GM12878 (cell line): ENCODE results near the gene EHF. TPM values are rescaled to one million over a fixed set of nuclear protein-coding genes. Genes with fewer than 3 reads are reported as not detected.

Source experiments
- ATAC-seq: fragments of 200-7000 bp; cut with Tn5 transposase; 3 replicates; pipeline ENCODE4 v1.9.1; 2020; ENCODE audit warnings: mild to moderate bottlenecking, moderate library complexity
- BruUV-seq: library from RNA; stranded (reverse); fragments of 400-500 nt; replicated peaks from 2 replicates; lab custom pipeline; 2021; lab: Mats Ljungman, UMichigan
- CTCF ChIA-PET: fragments of 300-600 bp; sonication (Branson Sonifier 250); formaldehyde crosslinking; extraction: SDS; loops from one replicate; lab custom pipeline; 2021; ENCODE audit warnings: inconsistent platforms; lab: Yijun Ruan, JAX
- POLR2A ChIA-PET: fragments of 350-600 bp; formaldehyde crosslinking; extraction: SDS; loops from one replicate; lab custom pipeline; 2021; ENCODE audit warnings: inconsistent platforms; lab: Charles Lee
- RAD21 ChIA-PET: fragments of 300-600 bp; sonication (Branson Sonifier 250); formaldehyde crosslinking; loops from one replicate; lab custom pipeline; 2023; ENCODE audit warnings: antibody characterized with exemption; ENCODE audit not compliant: unreplicated experiment; lab: Charles Lee
- SMC1A ChIA-PET: fragments of 300-600 bp; sonication (Branson Sonifier 250); formaldehyde crosslinking; loops from one replicate; lab custom pipeline; 2023; ENCODE audit not compliant: unreplicated experiment, uncharacterized antibody; lab: Charles Lee
- DNase-seq: peaks from one replicate; pipeline ENCODE4 v3.0.0-alpha.2; 2011; ENCODE audit warnings: low read depth, low spot score
- FAIRE-seq: peaks from 3 replicates; lab custom pipeline; 2011; peaks lifted over from hg19 to GRCh38; lab: Jason Lieb, UNC
- H2AFZ ChIP-seq: 2 replicates; pipeline ENCODE4 v1.6.0; 2011; ENCODE audit warnings: low read depth, low read length, control low read depth; ENCODE audit not compliant: control insufficient read depth
- H3K27ac ChIP-seq: 2 replicates; pipeline ENCODE4 v1.5.1; 2011; ENCODE audit warnings: control low read depth; ENCODE audit not compliant: control insufficient read depth, insufficient read depth
- H3K27me3 ChIP-seq, 2 experiments: replicated peaks in 1 of 2; 2 replicates each; pipeline versions ENCODE4 v1.6.0 to v1.6.1; 2011; ENCODE audit warnings: low read length in 1 of 2; ENCODE audit not compliant: control insufficient read depth in 2 of 2, insufficient read depth in 2 of 2
- H3K36me3 ChIP-seq, 2 experiments: 2 replicates each; pipeline ENCODE4 v1.5.1; 2011; ENCODE audit warnings: low read length in 1 of 2; ENCODE audit not compliant: control insufficient read depth in 2 of 2, insufficient read depth in 2 of 2
- H3K4me1 ChIP-seq: 2 replicates; pipeline ENCODE4 v1.6.1; 2011; ENCODE audit warnings: mild to moderate bottlenecking, low read length, moderate library complexity, mixed read lengths; ENCODE audit not compliant: control insufficient read depth, insufficient read depth
- H3K4me2 ChIP-seq: 2 replicates; pipeline ENCODE4 v1.6.0; 2011; ENCODE audit warnings: control low read depth; ENCODE audit not compliant: control insufficient read depth, insufficient read depth
- H3K4me3 ChIP-seq: fragments of 200-600 bp; sonication (generic); 2 replicates; pipeline ENCODE4 v1.5.1; 2016
- H3K79me2 ChIP-seq: 2 replicates; pipeline ENCODE4 v1.6.0; 2011; ENCODE audit warnings: low read length; ENCODE audit not compliant: control insufficient read depth, insufficient read depth
- H3K9ac ChIP-seq: 2 replicates; pipeline ENCODE4 v1.8.0; 2011; ENCODE audit warnings: low read length, control low read depth, mixed read lengths; ENCODE audit not compliant: control insufficient read depth, insufficient read depth
- H3K9me3 ChIP-seq: replicated peaks from 3 replicates; pipeline ENCODE4 v1.5.1; 2011; ENCODE audit warnings: mild to moderate bottlenecking, low read length; ENCODE audit not compliant: control insufficient read depth, insufficient read depth
- H4K20me1 ChIP-seq: 2 replicates; pipeline ENCODE4 v1.6.0; 2011; ENCODE audit not compliant: control insufficient read depth, insufficient read depth
- CHD2 ChIP-seq: IDR thresholded peaks from 2 replicates; pipeline ENCODE4 v1.6.1; 2011; ENCODE audit warnings: low read depth, low read length, improper control_type of control experiment, borderline replicate concordance
- NKRF ChIP-seq: fragments of 450-650 bp; conservative IDR thresholded peaks from 2 replicates; pipeline ENCODE4 v1.6.1; 2017; ENCODE audit warnings: mild to moderate bottlenecking, moderate library complexity
- SKIL ChIP-seq: fragments of 450-650 bp; IDR thresholded peaks from 2 replicates; pipeline ENCODE4 v1.6.1; 2017; ENCODE audit warnings: mild to moderate bottlenecking, low read depth, inconsistent platforms; ENCODE audit not compliant: poor library complexity, severe bottlenecking
- USF1 ChIP-seq: IDR thresholded peaks from 2 replicates; pipeline ENCODE4 v1.6.1; 2011; ENCODE audit warnings: borderline replicate concordance, low read depth, mild to moderate bottlenecking, moderate library complexity, mixed read lengths, low read length; ENCODE audit not compliant: insufficient read depth; ENCODE audit errors: extremely low read length
- YBX1 ChIP-seq: fragments of 450-650 bp; IDR thresholded peaks from 2 replicates; pipeline ENCODE4 v1.6.1; 2016; ENCODE audit warnings: antibody characterized with exemption
- ZNF274 ChIP-seq: IDR thresholded peaks from one replicate; pipeline ENCODE4 v1.8.0; 2011; ENCODE audit not compliant: insufficient read length, insufficient read depth
- WGBS: methylation state at CpG from one replicate; pipeline ENCODE4 v1.1.6; 2016; ENCODE audit warnings: low lambda C conversion rate; ENCODE audit not compliant: insufficient replicate concordance, insufficient coverage; ENCODE audit errors: missing lambda C conversion rate; 5-methylcytosine and 5-hydroxymethylcytosine counted together
- in situ Hi-C: fragments of 300-500 bp; cut with MboI; formaldehyde crosslinking; loops from 9 replicates; pipeline ENCODE4 v1.14.3; 2018; ENCODE audit warnings: mixed read lengths
- intact Hi-C: fragments of 100-400 bp; cut with micrococcal nuclease; formaldehyde crosslinking; loops from one replicate; pipeline ENCODE4 v1.14.2; 2022; ENCODE audit not compliant: unreplicated experiment
- polyA plus RNA-seq, 11 experiments: library from polyadenylated mRNA; depleted of rRNA in 4 of 11; unstranded in 6 of 11; stranded (reverse) in 5 of 11; fragments of >200 nt; fragmentation: Nextera tagmentation in 4 of 11; fragmentation: Illumina TruSeq in 1 of 11; extraction: Ambion mirVana in 4 of 11; extraction: Trizol in 1 of 11; gene quantifications; 1 replicate in 1 of 11; 2 replicates in 10 of 11; pipeline versions ENCODE4 v1.2.1 to v1.2.3, GENCODE V29; 2011 to 2016; ENCODE audit warnings: inconsistent platforms in 2 of 11, missing spikeins in 2 of 11, low read depth in 1 of 11
- total RNA-seq, 4 experiments: library from RNA; depleted of rRNA in 3 of 4; stranded (reverse); fragments of >200 nt in 3 of 4; fragmentation: Illumina TruSeq in 1 of 4; extraction: Trizol in 1 of 4; gene quantifications; 2 replicates each; pipeline versions ENCODE4 v1.2.1 to v1.2.3, GENCODE V29; 2013 to 2021
- TF ChIP-seq, protein P1 (sequence below): fragments of 450-650 bp; IDR thresholded peaks from 2 replicates; pipeline ENCODE4 v1.6.1; 2014; ENCODE audit warnings: mild to moderate bottlenecking

Gene EHF
- total and polyA plus RNA-seq, 10 of the 15 experiments (the other 5 are each of a cell fraction or from before 2014, with no cell fraction given), result 0.04 to 0.33 (median 0.06) TPM; not detected in 6

DNA sequence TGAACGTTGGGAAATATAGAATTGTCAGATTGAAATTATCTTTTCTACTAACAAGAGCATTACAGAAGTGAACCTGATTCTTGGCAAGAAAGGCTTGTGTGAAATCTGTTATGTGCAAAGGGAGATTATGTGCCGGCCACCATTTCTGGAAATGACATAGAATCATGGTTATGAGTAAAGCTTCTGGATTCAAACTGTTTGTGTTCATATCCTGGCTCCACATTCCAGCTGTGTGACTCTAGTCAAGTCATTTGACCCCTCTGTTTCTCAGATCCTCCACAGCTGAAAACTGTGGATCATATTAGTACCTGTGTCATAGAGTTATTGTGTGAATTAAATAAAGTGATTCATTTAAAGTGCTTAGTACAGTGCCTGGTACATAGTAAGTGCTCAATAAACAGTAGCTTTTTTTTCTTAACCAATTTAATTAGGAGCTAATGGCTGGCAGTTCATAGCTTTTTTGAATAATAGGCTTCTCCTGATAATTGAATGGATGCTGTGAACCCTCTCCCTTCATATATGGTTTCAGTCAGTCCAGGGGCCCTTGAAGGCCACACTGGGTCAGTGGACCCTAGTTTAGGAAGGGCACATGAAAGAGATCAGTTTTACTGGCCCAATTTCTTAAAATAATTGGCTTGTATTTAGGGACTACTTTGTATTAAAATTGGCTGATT is 34.6 kb downstream of the EHF start:
- FAIRE-seq (no peak), DNase-seq (no peak), ATAC-seq (no peak)
- no peak overlapping the region for H3K27ac ChIP-seq
- intact Hi-C loops, result no loop called here
- no peak for TF ChIP-seq USF1
- TF ChIP-seq ZNF274, result no peak
- TF ChIP-seq, protein P1, sequence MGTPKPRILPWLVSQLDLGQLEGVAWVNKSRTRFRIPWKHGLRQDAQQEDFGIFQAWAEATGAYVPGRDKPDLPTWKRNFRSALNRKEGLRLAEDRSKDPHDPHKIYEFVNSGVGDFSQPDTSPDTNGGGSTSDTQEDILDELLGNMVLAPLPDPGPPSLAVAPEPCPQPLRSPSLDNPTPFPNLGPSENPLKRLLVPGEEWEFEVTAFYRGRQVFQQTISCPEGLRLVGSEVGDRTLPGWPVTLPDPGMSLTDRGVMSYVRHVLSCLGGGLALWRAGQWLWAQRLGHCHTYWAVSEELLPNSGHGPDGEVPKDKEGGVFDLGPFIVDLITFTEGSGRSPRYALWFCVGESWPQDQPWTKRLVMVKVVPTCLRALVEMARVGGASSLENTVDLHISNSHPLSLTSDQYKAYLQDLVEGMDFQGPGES, result no peak
- no peak for TF ChIP-seq NKRF
- TF ChIP-seq YBX1, result no peak
- TF ChIP-seq SKIL, result no peak
- TF ChIP-seq CHD2, result no peak
- no peaks in the 10 kb centered on the region for H4K20me1 ChIP-seq
- BruUV-seq, result no TSS peak
- WGBS, result 68% methylated on average over 2 of the region's 2 CpGs
- CTCF ChIA-PET, result no interaction called here
- H2AFZ ChIP-seq, result no peak overlapping the region
- H3K9me3 ChIP-seq, result no peaks in the 10 kb centered on the region; the same call in 1 of the 3 replicates
- no peak overlapping the region for H3K9ac ChIP-seq
- POLR2A ChIA-PET, result no interaction called here
- no peaks in the 10 kb centered on the region for H3K36me3 ChIP-seq
- SMC1A ChIA-PET, result interaction anchor here (0.5 to 0.6 kb wide), 2 partner anchors 298 to 1399 kb away, joined by 3 to 4 read pairs; no protein-coding TSS in a partner anchor
- H3K4me2 ChIP-seq, result no peak overlapping the region
- RAD21 ChIA-PET, result no interaction called here
- H3K4me3 ChIP-seq, result no peak overlapping the region
- H3K27me3 ChIP-seq, result peaks cover 0 to 4% of the 10 kb centered on the region in 2 experiments; a peak in 1 of 4 replicates
- H3K79me2 ChIP-seq, result no peaks in the 10 kb centered on the region
- peaks cover 31% of the 10 kb centered on the region for H3K4me1 ChIP-seq
- in situ Hi-C loops, result no loop called here
